GM10266 (cell line): ENCODE data around the gene FAM110A.

Experiments
- DNase-seq: peaks from one replicate; pipeline ENCODE4 v3.0.0; 2012; ENCODE audit errors: extremely low spot score
- TF ChIP-seq, protein P1 (sequence below): IDR thresholded peaks from 2 replicates; pipeline ENCODE4 v1.5.1; 2012; ENCODE audit warnings: mild to moderate bottlenecking, low read depth; ENCODE audit not compliant: control insufficient read depth, insufficient read depth; ENCODE audit errors: missing control alignments

FAM110A gene

DNA sequence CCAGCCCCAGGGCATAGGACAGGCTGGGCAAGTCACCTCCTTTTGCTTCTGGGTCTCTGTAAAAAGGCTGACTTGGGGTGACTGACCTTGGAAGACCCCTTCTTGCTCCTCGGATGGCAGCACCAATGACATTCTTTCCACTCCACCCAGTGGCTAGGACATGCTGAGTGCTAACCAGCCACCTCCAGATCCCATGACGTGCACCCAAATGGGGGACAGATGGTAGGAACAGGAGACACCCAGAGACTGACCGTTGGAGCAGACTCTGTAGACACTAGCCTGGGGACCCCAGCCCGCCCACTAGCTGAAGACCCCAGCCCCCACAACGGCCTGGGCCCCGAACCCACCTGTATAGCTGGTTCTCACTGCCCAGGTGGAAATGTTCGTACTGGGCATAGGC is 44.3 kb downstream of the FAM110A start:
- TF ChIP-seq, protein P1, sequence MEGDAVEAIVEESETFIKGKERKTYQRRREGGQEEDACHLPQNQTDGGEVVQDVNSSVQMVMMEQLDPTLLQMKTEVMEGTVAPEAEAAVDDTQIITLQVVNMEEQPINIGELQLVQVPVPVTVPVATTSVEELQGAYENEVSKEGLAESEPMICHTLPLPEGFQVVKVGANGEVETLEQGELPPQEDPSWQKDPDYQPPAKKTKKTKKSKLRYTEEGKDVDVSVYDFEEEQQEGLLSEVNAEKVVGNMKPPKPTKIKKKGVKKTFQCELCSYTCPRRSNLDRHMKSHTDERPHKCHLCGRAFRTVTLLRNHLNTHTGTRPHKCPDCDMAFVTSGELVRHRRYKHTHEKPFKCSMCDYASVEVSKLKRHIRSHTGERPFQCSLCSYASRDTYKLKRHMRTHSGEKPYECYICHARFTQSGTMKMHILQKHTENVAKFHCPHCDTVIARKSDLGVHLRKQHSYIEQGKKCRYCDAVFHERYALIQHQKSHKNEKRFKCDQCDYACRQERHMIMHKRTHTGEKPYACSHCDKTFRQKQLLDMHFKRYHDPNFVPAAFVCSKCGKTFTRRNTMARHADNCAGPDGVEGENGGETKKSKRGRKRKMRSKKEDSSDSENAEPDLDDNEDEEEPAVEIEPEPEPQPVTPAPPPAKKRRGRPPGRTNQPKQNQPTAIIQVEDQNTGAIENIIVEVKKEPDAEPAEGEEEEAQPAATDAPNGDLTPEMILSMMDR, result no peak
- no peak for DNase-seq

DNA sequence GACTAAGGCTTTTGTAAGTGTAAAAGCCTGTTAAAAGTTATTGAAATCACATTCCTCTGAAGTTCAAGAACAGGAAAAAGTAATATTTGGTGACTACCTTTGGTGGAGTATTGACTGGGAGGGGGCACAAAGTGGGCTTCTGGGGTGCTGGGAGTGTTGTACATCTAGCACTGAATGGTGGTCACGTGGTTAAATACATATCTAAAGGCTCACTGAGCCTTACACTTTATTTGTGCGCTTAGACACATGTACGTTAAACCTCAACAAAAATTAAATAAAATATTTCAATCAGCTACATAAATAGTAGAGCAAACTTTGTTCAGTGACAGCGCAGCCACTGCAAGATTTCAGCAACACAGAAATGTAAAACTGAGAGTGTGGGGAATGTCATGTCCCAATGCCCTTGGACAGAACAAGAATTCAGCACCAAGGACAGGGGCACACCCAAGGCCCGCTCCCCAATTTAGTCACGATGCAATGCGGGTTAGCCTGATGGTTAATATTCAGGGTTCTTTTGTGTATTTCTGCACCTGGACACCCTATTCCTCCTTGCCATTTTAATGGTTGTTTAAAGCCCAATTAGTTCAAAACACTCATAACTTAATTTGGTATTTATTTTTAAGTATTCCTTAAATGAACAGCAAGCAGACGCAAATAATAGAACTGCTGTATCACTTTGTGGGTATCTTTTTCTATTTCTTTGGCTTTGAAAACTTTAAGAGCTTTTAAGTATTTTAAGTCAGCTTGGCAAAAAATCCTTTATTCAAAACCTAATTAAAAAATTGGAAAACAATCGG is 45.2 kb downstream of the FAM110A start:
- peak; percentile 52 for DNase-seq
- TF ChIP-seq, protein P1, result no peak

DNA sequence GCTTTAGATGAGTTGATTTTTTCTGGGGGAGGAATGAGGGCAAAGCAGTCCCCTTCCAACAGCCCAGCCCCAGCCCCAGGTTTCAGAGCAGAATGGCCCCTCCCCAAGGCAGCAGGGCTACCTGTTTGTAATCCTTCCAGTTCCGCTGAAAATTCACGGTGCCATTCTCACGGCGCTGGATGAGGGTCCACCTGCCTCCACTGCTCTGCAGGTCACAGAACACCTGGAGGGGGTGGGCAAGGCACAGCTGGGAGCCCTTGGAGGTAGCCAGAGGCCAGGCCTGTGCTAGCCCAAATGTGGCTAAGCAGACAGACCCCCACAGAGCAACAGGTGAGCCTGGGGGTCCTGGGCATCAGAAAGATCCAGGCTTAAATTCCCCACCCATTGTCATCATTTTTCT is 46.1 kb downstream of the FAM110A start:
- TF ChIP-seq, protein P1, result no peak
- DNase-seq, result no peak

DNA sequence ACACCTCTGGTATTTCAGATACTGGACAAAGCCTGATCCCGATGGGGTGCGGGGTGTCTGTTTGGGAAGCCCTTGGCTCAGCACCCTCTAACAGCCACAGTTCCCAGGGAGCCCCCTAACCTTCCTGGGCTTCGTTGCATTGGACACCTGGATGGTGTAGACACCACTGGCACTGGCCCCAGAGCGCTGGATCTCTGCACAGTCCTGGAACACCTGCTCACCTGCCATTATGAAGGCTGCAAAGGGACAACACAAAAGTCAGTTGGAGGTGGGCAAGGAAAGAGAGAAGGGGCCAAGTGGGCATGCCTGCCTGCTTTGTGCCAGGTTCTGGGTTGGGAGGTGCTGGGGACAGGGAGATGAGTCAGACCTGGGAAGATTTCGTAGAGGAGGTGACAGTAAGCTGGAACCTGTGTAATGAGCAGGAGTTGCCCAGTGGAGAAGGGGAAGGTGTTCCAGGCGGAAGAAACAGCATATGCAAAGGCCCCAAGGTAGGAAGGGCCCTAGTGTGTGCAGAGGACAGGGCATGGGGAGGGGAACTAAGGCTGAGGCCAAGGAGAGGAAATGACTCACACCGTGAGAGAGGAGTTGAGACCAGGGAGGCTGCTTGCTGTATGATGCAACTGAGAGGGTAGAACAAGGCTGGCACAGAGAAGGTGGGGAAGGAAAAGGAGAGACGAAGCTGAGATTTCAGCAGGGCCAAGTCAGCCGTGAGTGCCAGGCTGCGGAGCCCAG is 47.7 kb downstream of the FAM110A start:
- no peak for DNase-seq
- TF ChIP-seq, protein P1, result no peak

DNA sequence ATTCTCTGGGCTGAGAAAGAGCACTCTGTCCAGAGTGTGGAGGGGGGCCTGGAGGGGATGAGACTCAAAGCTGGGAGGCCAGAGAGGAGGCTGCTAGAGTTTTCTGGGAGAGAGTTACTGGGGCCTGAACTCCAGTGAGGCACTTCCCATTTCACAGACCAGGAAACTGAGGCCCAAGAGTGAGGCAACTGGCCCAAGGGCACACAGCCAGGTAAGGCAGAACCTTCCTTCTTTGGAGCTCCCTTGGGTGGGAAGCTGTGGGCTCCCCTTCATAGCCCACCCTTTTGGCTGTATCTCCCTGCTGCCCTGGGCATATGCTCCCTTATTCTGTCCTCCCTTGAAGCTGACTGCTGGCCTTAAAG is 48.2 kb downstream of the FAM110A start:
- TF ChIP-seq, protein P1, result no peak
- DNase-seq, result no peak

DNA sequence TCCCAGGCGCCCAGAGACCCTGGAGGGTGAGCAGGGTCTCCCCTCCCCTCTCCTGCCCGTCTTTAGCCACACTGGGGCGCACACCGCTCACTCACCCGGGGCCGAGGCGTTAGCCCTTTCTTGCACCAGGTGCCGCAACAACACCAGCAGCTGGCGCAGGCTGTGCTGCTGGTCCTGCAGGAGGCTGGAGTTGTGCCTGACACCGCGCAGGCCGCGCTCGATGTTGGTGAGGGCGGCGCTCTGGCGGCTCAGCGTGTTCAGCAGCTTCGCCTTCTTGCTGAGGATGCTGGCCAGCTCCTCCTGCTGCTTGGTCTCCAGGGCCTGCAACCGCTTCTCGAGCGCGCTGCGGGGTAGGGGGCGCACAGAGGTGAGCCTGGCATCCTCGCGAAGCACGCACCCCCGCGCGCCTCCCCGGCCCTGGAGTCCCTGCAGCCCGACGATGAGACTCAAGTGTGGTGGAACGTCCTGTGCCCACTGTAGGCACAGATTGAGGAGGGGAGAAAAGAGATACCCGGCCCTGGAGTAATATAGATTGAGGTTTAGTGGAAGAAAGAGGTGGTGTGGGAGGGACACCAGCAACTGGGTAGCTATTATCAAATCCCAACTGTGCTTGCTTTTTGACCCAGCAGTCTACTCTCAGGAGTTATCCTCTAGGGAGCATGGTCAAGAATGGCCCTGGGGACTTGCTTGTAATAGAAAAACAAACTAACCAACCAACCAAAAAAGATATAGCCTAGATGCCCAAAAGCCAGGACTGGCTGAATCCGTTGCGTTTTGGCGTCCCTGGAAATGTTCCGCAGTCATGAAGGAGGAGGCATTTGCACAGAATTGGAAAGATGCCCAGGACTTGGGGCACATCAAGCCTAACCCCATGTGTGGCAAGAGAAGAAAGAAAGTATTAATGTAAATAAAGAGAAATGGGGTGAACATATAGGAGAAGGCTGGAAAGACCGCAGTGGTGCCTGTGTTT is 51.8 kb downstream of the FAM110A start:
- TF ChIP-seq, protein P1, result no peak
- DNase-seq, result no peak
